HCT116 (cell line): ENCODE data around the gene CD160. TPM values are rescaled to one million over a fixed set of nuclear protein-coding genes. Genes with fewer than 3 reads are reported as not detected.

ENCODE experiments used
- ATAC-seq: fragments of 200-7000 bp; cut with Tn5 transposase; 2 replicates; pipeline ENCODE4 v1.9.1; 2020; ENCODE audit warnings: mild to moderate bottlenecking, moderate library complexity
- BruUV-seq: library from RNA; stranded (reverse); fragments of 400-500 nt; replicated peaks from 2 replicates; lab custom pipeline; 2021; lab: Mats Ljungman, UMichigan
- CTCF ChIA-PET: fragments of 300-600 bp; sonication (Branson Sonifier 250); formaldehyde crosslinking; loops from one replicate; lab custom pipeline; 2021; ENCODE audit warnings: antibody characterized with exemption; lab: Charles Lee
- POLR2A ChIA-PET: fragments of 300-600, 350-600 bp; sonication (Branson Sonifier 250); formaldehyde crosslinking; loops from one replicate; lab custom pipeline; 2021; ENCODE audit warnings: antibody characterized with exemption; lab: Charles Lee
- RAD21 ChIA-PET, 2 experiments: fragments of 300-600 bp; sonication (Branson Sonifier 250); formaldehyde crosslinking; loops; one replicate each; lab custom pipeline; 2023; ENCODE audit warnings: low total read pairs in 2 of 2; ENCODE audit not compliant: uncharacterized antibody in 2 of 2, unreplicated experiment in 2 of 2, low non-redundant PET in 1 of 2; lab: Charles Lee
- DNase-seq: peaks from one replicate; pipeline ENCODE4 v3.0.0-alpha.2; 2010; ENCODE audit warnings: low read depth, low spot score
- H2AFZ ChIP-seq: fragments of 200-600 bp; shearing (Covaris generic), sonication (generic); 2 replicates; pipeline ENCODE4 v1.6.1; 2017; ENCODE audit warnings: low read depth, mixed run types, mixed read lengths, antibody characterized with exemption, low read length; ENCODE audit not compliant: poor library complexity, severe bottlenecking
- H3K27ac ChIP-seq: 2 replicates; pipeline ENCODE4 v1.5.1; 2012; ENCODE audit warnings: low read depth, low read length
- H3K27me3 ChIP-seq: fragments of 200-600 bp; sonication (generic); 2 replicates; pipeline ENCODE4 v1.6.1; 2016; ENCODE audit warnings: mixed run types, low read length, mixed read lengths; ENCODE audit not compliant: insufficient read depth
- H3K36me3 ChIP-seq, 2 experiments: fragments of 200-500 bp in 1 of 2; fragments of 200-600 bp in 1 of 2; sonication (Bioruptor generic) in 1 of 2; sonication (generic) in 1 of 2; 2 replicates each; pipeline versions ENCODE4 v1.5.1 to v1.6.1; 2014 to 2016; ENCODE audit warnings: low read length in 2 of 2, inconsistent platforms in 1 of 2, mixed read lengths in 1 of 2, mixed run types in 1 of 2; ENCODE audit not compliant: insufficient read depth in 2 of 2, control insufficient read depth in 1 of 2
- H3K4me1 ChIP-seq, 2 experiments: fragments of 200-600 bp in 1 of 2; sonication (generic) in 1 of 2; 2 replicates each; pipeline versions ENCODE4 v1.5.1 to v1.6.1; 2012 to 2017; ENCODE audit warnings: low read length in 2 of 2, inconsistent platforms in 1 of 2, mild to moderate bottlenecking in 1 of 2, mixed read lengths in 1 of 2, mixed run types in 1 of 2, moderate library complexity in 1 of 2; ENCODE audit not compliant: insufficient read depth in 2 of 2, control insufficient read depth in 1 of 2
- H3K4me2 ChIP-seq: fragments of 200-600 bp; sonication (generic); 2 replicates; pipeline ENCODE4 v1.6.1; 2017; ENCODE audit warnings: mixed run types, low read length, mixed read lengths
- H3K4me3 ChIP-seq, 2 experiments: fragments of 200-600 bp in 1 of 2; sonication (generic) in 1 of 2; replicated peaks in 1 of 2; 2 replicates each; pipeline ENCODE4 v1.5.1; 2011 to 2016; ENCODE audit warnings: low read length in 2 of 2, control low read depth in 1 of 2, low read depth in 1 of 2, mild to moderate bottlenecking in 1 of 2, mixed read lengths in 1 of 2, mixed run types in 1 of 2
- H3K79me2 ChIP-seq: fragments of 200-600 bp; sonication (generic); 2 replicates; pipeline ENCODE4 v1.6.1; 2017; ENCODE audit warnings: mild to moderate bottlenecking, mixed run types, low read length, moderate library complexity, mixed read lengths; ENCODE audit not compliant: insufficient read depth
- H3K9ac ChIP-seq: fragments of 200-600 bp; sonication (generic); 2 replicates; pipeline ENCODE4 v1.6.1; 2016; ENCODE audit warnings: low read length, mixed read lengths
- H3K9me2 ChIP-seq: fragments of 200-600 bp; sonication (generic), shearing (Covaris generic); 2 replicates; pipeline ENCODE4 v1.6.1; 2017; ENCODE audit warnings: mixed run types, mild to moderate bottlenecking, moderate library complexity; ENCODE audit not compliant: insufficient read depth
- H3K9me3 ChIP-seq, 2 experiments: fragments of 200-500 bp in 1 of 2; fragments of 200-600 bp in 1 of 2; sonication (Bioruptor generic) in 1 of 2; sonication (generic) in 1 of 2; 2 replicates each; pipeline ENCODE4 v1.6.1; 2014 to 2017; ENCODE audit warnings: low read length in 2 of 2, mixed read lengths in 2 of 2, inconsistent platforms in 1 of 2, low read depth in 1 of 2, mild to moderate bottlenecking in 1 of 2, mixed run types in 1 of 2, moderate library complexity in 1 of 2; ENCODE audit not compliant: control insufficient read depth in 1 of 2, insufficient read depth in 1 of 2
- H4K20me1 ChIP-seq: fragments of 200-600 bp; sonication (generic), shearing (Covaris generic); 2 replicates; pipeline ENCODE4 v1.6.1; 2017; ENCODE audit warnings: mixed run types, mild to moderate bottlenecking, moderate library complexity; ENCODE audit not compliant: insufficient read depth
- ATF3 ChIP-seq: IDR thresholded peaks from 2 replicates; pipeline ENCODE4 v1.6.1; 2012
- CBX3 ChIP-seq: IDR thresholded peaks from 2 replicates; pipeline ENCODE4 v1.6.1; 2012; ENCODE audit warnings: low read depth
- CEBPB ChIP-seq: IDR thresholded peaks from 2 replicates; pipeline ENCODE4 v1.6.1; 2012; ENCODE audit warnings: low read depth
- CTCF ChIP-seq, 3 experiments: fragments of 200-600 bp in 1 of 3; sonication (generic) in 1 of 3; IDR thresholded peaks in 2 of 3; conservative IDR thresholded peaks in 1 of 3; 2 replicates each; pipeline ENCODE4 v1.5.1; 2012 to 2017; ENCODE audit warnings: low read depth in 2 of 3, low read length in 2 of 3, antibody characterized with exemption in 1 of 3, borderline replicate concordance in 1 of 3, control low read depth in 1 of 3, mild to moderate bottlenecking in 1 of 3, mixed read lengths in 1 of 3, mixed run types in 1 of 3, moderate library complexity in 1 of 3; ENCODE audit not compliant: insufficient read depth in 1 of 3
- ELF1 ChIP-seq: IDR thresholded peaks from 2 replicates; pipeline ENCODE4 v1.6.1; 2012; ENCODE audit warnings: low read depth, borderline replicate concordance
- EZH2 ChIP-seq: fragments of 200-600 bp; sonication (generic); IDR thresholded peaks from 2 replicates; pipeline ENCODE4 v1.6.1; 2017; ENCODE audit warnings: antibody characterized with exemption, mixed run types
- EZH2phosphoT487 ChIP-seq: fragments of 200-600 bp; IDR thresholded peaks from 2 replicates; pipeline ENCODE4 v1.6.1; 2018; ENCODE audit warnings: antibody characterized with exemption, borderline replicate concordance
- FOSL1 ChIP-seq: IDR thresholded peaks from 2 replicates; pipeline ENCODE4 v1.6.1; 2012; ENCODE audit warnings: low read depth
- JUND ChIP-seq: IDR thresholded peaks from 2 replicates; pipeline ENCODE4 v1.6.1; 2012
- MAX ChIP-seq: IDR thresholded peaks from 2 replicates; pipeline ENCODE4 v1.6.1; 2012
- POLR2A ChIP-seq: IDR thresholded peaks from 2 replicates; pipeline ENCODE4 v1.7.0; 2011; ENCODE audit warnings: borderline replicate concordance; ENCODE audit not compliant: insufficient read depth, insufficient read length; ENCODE audit errors: extremely low read depth
- POLR2AphosphoS5 ChIP-seq: IDR thresholded peaks from 2 replicates; pipeline ENCODE4 v1.6.1; 2011; ENCODE audit warnings: mild to moderate bottlenecking, low read depth, low read length, moderate library complexity
- RAD21 ChIP-seq: IDR thresholded peaks from 2 replicates; pipeline ENCODE4 v1.6.1; 2012; ENCODE audit warnings: low read depth, mild to moderate bottlenecking
- REST ChIP-seq: IDR thresholded peaks from 2 replicates; pipeline ENCODE4 v1.6.1; 2012; ENCODE audit warnings: low read depth
- SIN3A ChIP-seq: IDR thresholded peaks from 2 replicates; pipeline ENCODE4 v1.6.1; 2012; ENCODE audit warnings: low read depth
- SP1 ChIP-seq: IDR thresholded peaks from 2 replicates; pipeline ENCODE4 v1.6.1; 2012; ENCODE audit warnings: low read depth
- TCF7L2 ChIP-seq: IDR thresholded peaks from 2 replicates; pipeline ENCODE4 v1.7.0; 2011; ENCODE audit warnings: borderline replicate concordance, inconsistent platforms; ENCODE audit not compliant: insufficient read depth, insufficient read length; ENCODE audit errors: extremely low read depth
- YY1 ChIP-seq: IDR thresholded peaks from 2 replicates; pipeline ENCODE4 v1.6.1; 2011; ENCODE audit warnings: low read length, low read depth, moderate library complexity, mild to moderate bottlenecking; ENCODE audit not compliant: insufficient replicate concordance; ENCODE audit errors: extremely low read depth
- intact Hi-C: fragments of 100-400 bp; cut with micrococcal nuclease; formaldehyde crosslinking; loops from 2 replicates; pipeline ENCODE4 v1.10.0; 2022
- total RNA-seq: library from RNA; stranded (reverse); gene quantifications from one replicate; pipeline ENCODE4 v1.2.1, GENCODE V29; 2021; ENCODE audit not compliant: unreplicated experiment

The CD160 gene
- total RNA-seq, 1 experiment from 2014 or later = not detected

- ATAC-seq (no peak), DNase-seq (no peak)
- no peaks in the 10 kb centered on the region for H3K9me3 ChIP-seq
- no peaks in the 10 kb centered on the region for H3K36me3 ChIP-seq
- no peak overlapping the region for H3K9ac ChIP-seq
- no peak overlapping the region for H3K27ac ChIP-seq
- intact Hi-C loops = no loop called here
- H2AFZ ChIP-seq = no peak overlapping the region
- CTCF ChIA-PET = no interaction called here
- no peaks in the 10 kb centered on the region for H3K79me2 ChIP-seq
- TF ChIP-seq RAD21 (no peak), SP1 (no peak), MAX (no peak), EZH2 (no peak), CBX3 (no peak), EZH2phosphoT487 (no peak), JUND (no peak), POLR2A (no peak), POLR2AphosphoS5 (no peak), REST (no peak), ELF1 (no peak), CEBPB (no peak), CTCF (IDR thresholded peaks at IDR 0.05 in 2 of 3, conservative IDR thresholded peaks at IDR 0.05 in 1 of 3; ENCODE audit: borderline replicate concordance in 1 of 3, insufficient read depth in 1 of 3, low read depth in 2 of 3, low read length in 2 of 3) (no peak), YY1 (no peak), SIN3A (no peak), TCF7L2 (no peak), FOSL1 (no peak), ATF3 (no peak)
- H4K20me1 ChIP-seq = no peaks in the 10 kb centered on the region
- BruUV-seq = no TSS peak
- no peaks in the 10 kb centered on the region for H3K4me1 ChIP-seq
- no peaks in the 10 kb centered on the region for H3K9me2 ChIP-seq
- RAD21 ChIA-PET = no interaction called here
- no peak overlapping the region for H3K4me2 ChIP-seq
- POLR2A ChIA-PET = no interaction called here
- no peak overlapping the region for H3K4me3 ChIP-seq
- H3K27me3 ChIP-seq = no peaks in the 10 kb centered on the region
Observed at GRCh38 chr1:145714524-145715111, 4.7 kb upstream of the CD160 start.
